Mucosa of rectum (tissue), 2 donors: ENCODE data around the gene GALNT1.
"Not testable (repeated sequence)": the region's sequence is repeated elsewhere in the genome, so short reads cannot be mapped to it uniquely, and the experiment has no call there.

Experiments
- H3K27ac ChIP-seq, 2 donors: one replicate each; pipeline ENCODE4 v1.7.0; 2013; ENCODE audit warnings: inconsistent platforms in 2 of 2, low read depth in 2 of 2, low read length in 2 of 2
- H3K27me3 ChIP-seq, 2 donors: one replicate each; pipeline ENCODE4 v1.7.0; 2013; ENCODE audit warnings: low read length in 2 of 2; ENCODE audit not compliant: control insufficient read depth in 2 of 2, insufficient read depth in 2 of 2
- H3K36me3 ChIP-seq, 2 donors: one replicate each; pipeline ENCODE4 v1.7.0; 2013; ENCODE audit warnings: low read length in 2 of 2; ENCODE audit not compliant: control insufficient read depth in 2 of 2, insufficient read depth in 2 of 2
- H3K4me1 ChIP-seq, 2 donors: one replicate each; pipeline ENCODE4 v1.7.0; 2013; ENCODE audit warnings: low read length in 2 of 2, mild to moderate bottlenecking in 1 of 2; ENCODE audit not compliant: control insufficient read depth in 2 of 2, insufficient read depth in 2 of 2
- H3K4me3 ChIP-seq, 2 donors: one replicate each; pipeline ENCODE4 v1.7.0; 2013; ENCODE audit warnings: low read length in 2 of 2
- H3K9ac ChIP-seq, 2 donors: one replicate each; pipeline ENCODE4 v1.7.0; 2013; ENCODE audit warnings: low read length in 2 of 2, low read depth in 1 of 2, mild to moderate bottlenecking in 1 of 2
- H3K9me3 ChIP-seq, 2 donors: one replicate each; pipeline ENCODE4 v1.7.0; 2013; ENCODE audit warnings: low read length in 2 of 2; ENCODE audit not compliant: control insufficient read depth in 2 of 2
- donor health status: healthy.
- donor health status: Normal muscosa, but diverticular disease.

GALNT1 gene

DNA sequence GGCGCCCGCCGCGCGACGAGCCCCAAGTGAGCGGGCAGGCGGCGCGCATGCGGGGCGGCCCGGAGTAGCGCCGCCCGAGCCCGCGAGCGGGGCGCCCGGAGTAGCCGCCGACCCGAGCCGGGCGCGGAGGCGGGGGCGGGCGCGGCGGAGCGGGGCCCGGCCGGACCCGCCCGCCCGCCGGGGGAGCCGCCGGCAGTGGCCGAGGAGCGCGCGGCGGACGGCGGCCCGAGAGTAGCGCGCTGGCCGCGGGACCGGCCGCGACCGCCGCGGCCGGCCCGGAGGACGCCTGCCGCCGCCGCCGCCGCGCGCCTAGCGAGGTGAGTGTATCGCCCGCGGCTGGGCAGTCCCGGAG is at the start of gene GALNT1:
GALNT1 (plus strand) TSS at position 195 of the 352 bp plus-strand sequence. CDS start 72,923 bp downstream, outside the sequence.
- Histone ChIP-seq H3K27me3 (no peaks in the 10 kb centered on the region), H3K9me3 (no peaks in the 10 kb centered on the region), H3K4me1 (peaks cover 19 to 22% of the 10 kb centered on the region in 2 donors), H3K36me3 (peaks cover 0 to 2% of the 10 kb centered on the region in 2 donors), H3K27ac (peak within 1 kb of the TSS; percentile 84 to 90), H3K4me3 (peak within 1 kb of the TSS; percentile 75 to 77), H3K9ac (peak within 1 kb of the TSS; percentile 70 to 81)

DNA sequence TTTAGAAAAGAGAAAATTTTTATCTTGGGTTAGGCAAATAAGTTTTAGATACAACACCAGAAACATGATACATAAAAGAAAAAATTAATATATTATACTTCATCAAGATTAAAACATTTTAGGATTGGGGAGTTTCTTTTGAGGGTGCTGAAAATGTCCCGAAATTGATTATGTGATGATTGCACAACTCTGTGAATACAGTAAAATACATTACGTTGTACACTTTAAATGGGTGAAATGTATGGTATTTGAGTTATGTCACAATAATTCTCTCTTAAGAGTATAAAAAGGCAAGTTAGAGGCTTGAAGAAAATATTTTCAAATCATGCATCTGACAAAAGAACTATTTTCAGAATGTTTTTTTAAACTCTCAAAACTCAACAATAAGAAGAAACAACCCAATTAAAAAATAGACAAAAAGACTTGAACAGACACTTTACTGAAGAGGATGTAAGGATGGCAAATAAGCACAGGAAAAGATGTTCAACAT is 47.6 kb upstream of the GALNT1 start:
- Histone ChIP-seq H3K27me3 (no peaks in the 10 kb centered on the region), H3K9me3 (no peaks in the 10 kb centered on the region), H3K27ac (no peak overlapping the region), H3K9ac (no peak overlapping the region), H3K4me3 (no peak overlapping the region), H3K4me1 (no peaks in the 10 kb centered on the region), H3K36me3 (no peaks in the 10 kb centered on the region)

DNA sequence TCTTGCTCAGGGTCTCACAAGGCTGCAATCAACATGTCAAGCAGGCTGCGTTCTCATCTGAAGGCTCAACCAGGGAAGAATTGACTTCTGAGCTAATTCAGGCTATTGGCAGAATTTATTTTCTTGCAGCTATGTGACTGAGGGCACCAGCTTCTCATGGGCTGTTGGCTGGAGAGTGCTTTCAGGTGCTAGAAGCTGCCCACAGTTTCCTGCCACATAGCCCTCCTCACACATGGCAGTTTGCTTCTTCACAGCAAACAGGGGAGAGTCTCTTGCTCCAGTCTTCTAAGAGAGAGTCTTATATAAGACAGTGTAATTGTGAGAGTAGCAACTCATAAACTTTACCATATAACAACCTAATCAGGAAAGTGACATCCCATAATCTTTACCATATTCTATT is 46.2 kb upstream of the GALNT1 start:
- H3K27ac ChIP-seq, result no peak overlapping the region
- no peaks in the 10 kb centered on the region for H3K4me1 ChIP-seq
- no peaks in the 10 kb centered on the region for H3K36me3 ChIP-seq
- no peak overlapping the region for H3K9ac ChIP-seq
- H3K27me3 ChIP-seq, result no peaks in the 10 kb centered on the region
- no peaks in the 10 kb centered on the region for H3K9me3 ChIP-seq
- no peak overlapping the region for H3K4me3 ChIP-seq

DNA sequence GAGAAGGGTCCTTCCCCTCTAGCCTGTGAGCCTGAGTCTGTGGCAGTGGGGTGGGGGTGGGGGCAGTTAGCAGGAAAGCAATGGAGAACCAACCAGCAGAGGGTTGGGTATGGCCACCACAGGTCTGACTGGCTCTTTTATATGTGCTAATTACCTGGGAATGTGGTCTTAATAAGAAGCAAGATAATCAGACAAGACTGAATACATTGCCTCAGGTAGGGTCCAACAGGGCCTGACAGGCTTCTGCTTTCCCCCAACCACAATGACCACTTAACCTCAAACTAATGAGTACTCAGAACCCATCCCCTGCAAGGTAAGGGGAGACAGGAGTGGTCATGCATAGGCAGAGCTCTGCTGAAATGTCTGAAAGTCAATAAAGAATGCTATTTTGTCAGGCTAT is 39.2 kb upstream of the GALNT1 start:
- Histone ChIP-seq H3K9me3 (no peaks in the 10 kb centered on the region), H3K36me3 (no peaks in the 10 kb centered on the region), H3K4me3 (no peak overlapping the region), H3K9ac (no peak overlapping the region), H3K27me3 (no peaks in the 10 kb centered on the region), H3K27ac (no peak overlapping the region), H3K4me1 (no peaks in the 10 kb centered on the region)

DNA sequence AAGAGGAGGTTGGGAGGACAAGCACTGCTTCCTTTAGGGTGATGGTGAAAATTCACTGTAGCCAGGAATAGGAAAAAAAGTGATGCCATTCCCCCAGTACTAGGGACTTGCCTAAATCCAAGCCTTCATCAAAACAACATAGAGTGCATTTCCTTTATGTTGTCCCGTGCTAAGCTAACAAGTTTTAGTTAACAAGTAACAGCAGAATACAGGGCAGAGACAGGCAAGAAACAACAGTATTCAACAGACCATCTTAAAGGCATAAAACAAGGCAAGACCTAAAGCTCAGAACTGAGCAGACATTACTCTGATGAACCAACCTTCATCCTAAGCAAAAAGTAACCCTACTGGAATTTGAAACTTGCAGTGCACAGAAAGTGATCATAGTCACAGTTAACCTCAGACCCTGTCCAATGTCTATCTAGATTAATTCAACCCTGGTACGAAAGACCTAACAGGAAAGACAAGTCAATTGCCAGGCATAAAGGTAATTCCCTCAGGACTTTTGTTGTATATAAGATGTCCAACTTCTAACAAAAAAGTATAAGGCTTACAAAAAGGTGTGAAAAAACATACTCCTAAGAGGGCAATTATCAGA is 34.4 kb upstream of the GALNT1 start:
- Histone ChIP-seq H3K9me3 (no peaks in the 10 kb centered on the region), H3K4me3 (no peak overlapping the region), H3K4me1 (no peaks in the 10 kb centered on the region), H3K36me3 (no peaks in the 10 kb centered on the region), H3K27ac (no peak overlapping the region), H3K27me3 (no peaks in the 10 kb centered on the region), H3K9ac (no peak overlapping the region)

DNA sequence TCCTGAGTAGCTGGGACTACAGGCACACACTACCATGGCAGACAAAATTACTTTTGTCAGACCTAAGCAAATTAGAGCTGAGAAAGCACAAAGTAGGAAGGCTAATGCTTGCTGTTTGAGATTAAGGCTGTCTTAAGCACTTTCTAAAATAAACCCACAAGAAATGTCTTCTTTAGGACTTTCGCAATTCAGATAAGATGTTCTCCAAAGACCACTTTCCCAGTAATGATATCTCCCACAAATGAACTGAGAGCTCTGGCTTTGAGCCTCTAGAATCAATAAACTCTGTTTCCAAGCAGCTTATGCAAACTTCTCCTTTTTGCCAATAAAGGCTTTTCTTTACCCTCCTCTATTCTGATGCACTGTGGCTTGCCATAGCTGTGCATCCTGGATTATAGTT is 32.0 kb upstream of the GALNT1 start:
- no peak overlapping the region for H3K27ac ChIP-seq
- H3K9ac ChIP-seq, result no peak overlapping the region
- H3K36me3 ChIP-seq, result no peaks in the 10 kb centered on the region
- H3K4me3 ChIP-seq, result no peak overlapping the region
- no peaks in the 10 kb centered on the region for H3K27me3 ChIP-seq
- H3K4me1 ChIP-seq, result no peaks in the 10 kb centered on the region
- H3K9me3 ChIP-seq, result no peaks in the 10 kb centered on the region

DNA sequence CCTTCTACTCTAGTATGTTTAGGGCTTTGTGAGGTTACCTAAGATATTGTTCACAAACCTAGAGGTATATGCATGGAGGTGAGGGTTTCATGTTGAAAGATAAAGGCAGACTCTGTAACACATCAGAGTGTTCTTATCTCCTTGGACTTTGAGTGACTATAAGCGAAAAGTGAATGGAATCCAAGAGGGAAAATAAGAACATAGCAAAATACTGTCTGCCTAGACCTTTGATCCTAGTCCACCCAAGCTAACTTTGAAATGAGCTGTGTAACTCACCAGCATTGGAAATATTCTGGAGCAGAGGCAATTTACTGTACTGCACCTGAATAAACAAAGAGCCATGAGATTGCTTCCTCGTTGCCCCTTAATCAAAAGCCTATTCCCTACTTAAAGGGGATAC is 28.2 kb upstream of the GALNT1 start:
- no peaks in the 10 kb centered on the region for H3K27me3 ChIP-seq
- no peaks in the 10 kb centered on the region for H3K4me1 ChIP-seq
- H3K36me3 ChIP-seq, result no peaks in the 10 kb centered on the region
- no peaks in the 10 kb centered on the region for H3K9me3 ChIP-seq
- H3K4me3 ChIP-seq, result no peak overlapping the region
- no peak overlapping the region for H3K27ac ChIP-seq
- H3K9ac ChIP-seq, result no peak overlapping the region

DNA sequence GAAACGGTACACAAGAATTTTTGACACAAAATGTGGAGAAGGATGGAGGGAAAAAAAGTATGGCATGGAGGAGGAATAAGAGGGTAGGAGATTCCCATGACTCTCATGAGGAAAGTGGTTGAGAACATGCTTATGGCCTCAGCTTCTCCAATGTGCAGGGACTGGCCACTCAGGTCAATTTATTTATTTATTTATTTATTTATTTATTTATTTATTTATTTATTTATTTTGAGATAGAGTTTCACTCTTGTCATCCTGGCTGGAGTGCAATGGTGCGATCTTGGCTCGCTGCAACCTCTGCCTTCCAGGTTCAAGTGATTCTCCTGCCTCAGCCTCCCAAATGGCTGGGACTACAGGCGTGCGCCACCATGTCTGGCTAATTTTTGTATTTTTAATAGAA is 26.0 kb upstream of the GALNT1 start:
- not testable (repeated sequence) for H3K27me3 ChIP-seq, H3K4me3 ChIP-seq, H3K36me3 ChIP-seq, H3K27ac ChIP-seq, H3K4me1 ChIP-seq, H3K9me3 ChIP-seq, H3K9ac ChIP-seq

DNA sequence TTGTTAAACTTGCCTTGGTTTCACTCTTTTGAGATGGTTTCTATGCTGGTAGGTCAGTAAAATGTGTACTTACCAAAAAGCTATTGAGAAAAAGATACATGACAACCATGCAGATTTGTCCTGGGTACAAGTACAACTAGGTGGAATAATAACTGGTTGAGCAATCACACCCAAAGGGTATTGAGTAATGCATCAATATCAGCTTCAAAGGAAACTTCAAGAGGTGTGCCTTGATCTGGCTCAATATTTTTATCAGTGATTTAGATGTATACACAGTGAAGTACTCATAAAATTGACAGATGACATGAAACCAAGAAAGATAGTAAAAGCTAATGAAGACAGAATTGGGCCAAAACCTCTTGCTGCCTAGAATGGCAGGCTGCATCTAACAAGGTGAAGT is 21.7 kb upstream of the GALNT1 start:
- Histone ChIP-seq H3K27me3 (no peaks in the 10 kb centered on the region), H3K27ac (no peak overlapping the region), H3K36me3 (no peaks in the 10 kb centered on the region), H3K9ac (no peak overlapping the region), H3K4me3 (no peak overlapping the region), H3K4me1 (no peaks in the 10 kb centered on the region), H3K9me3 (no peaks in the 10 kb centered on the region)

DNA sequence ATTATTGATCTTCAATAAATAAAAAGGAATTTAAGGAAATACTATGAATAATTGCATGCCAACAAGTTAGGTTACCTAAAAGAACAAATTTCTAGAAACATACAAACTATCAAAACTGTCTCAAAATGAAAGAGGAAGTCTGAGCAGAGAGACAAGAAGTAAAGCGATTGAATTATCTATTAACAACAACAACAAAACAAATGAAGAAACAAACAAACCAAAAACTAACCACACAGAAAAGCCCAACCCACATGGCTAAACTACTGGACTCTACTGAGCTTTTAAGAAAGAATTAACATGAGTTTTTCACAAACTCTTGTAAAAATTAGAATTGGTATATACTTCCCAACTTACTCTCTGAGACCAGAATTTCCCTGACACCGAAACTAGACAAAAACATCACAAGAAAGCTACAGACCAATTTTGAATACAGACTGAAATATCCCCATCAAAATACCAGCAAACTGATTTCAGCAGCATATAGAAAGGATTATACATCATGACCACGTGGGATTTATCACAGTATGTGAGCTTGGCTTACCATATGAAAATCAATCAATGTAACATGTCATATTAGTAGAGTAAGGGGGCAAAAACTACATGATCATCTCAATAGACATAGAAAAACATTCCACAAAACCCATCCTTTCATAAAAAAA is 16.6 kb upstream of the GALNT1 start:
- Histone ChIP-seq H3K27me3 (no peaks in the 10 kb centered on the region), H3K27ac (no peak overlapping the region), H3K9ac (no peak overlapping the region), H3K4me1 (no peaks in the 10 kb centered on the region), H3K36me3 (no peaks in the 10 kb centered on the region), H3K9me3 (no peaks in the 10 kb centered on the region), H3K4me3 (no peak overlapping the region)
